Measurements from ENCODE around the gene PTPN14. TPM values are rescaled to one million over a fixed set of nuclear protein-coding genes. Genes with fewer than 3 reads are reported as not detected.

PTPN14 gene
- polyA plus RNA-seq, 1 donor from 2014 or later: 0.07 TPM

DNA sequence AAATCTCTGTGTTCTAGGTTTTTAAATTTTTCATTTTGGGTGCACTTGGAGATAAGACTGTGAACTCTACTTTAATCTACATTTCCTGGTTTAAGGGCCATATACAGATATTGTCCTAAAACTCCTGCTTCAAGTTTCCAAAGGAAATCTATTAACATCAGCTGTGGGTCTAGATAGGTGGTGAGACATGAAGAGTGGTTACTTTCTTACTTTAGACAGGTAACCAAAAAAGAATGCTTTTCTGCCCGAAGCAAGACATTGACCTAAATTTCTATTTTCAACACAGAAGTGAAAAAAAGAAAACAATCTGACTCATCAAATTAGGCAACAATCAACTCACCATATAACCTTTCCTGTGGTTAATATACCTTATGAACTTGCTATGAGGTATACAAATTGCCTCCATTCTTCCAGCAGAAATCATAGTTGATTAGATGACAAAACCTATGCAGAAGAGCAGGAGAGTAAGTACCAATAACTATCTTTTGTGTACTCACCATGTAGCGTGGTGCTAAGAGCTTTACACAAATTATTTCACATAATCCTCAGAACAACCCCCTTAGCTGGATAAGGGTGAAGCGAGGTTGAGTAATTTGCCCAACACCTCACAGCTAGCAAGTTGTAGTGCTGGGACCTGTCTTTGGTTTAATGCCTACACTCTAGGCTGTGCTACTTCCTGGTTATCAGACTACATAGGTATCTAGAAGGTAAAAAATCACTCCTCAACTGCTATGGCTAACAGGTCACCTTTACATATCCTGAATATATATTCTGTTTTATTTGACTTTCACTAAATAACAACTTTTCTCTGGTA lies 23.4 kb upstream of the PTPN14 start:
- Histone ChIP-seq H3F3A (ENCODE audit: insufficient read depth, low read length, poor library complexity, severe bottlenecking) (no peaks in the 10 kb centered on the region), H3K9ac (ENCODE audit: low read length) (no peak overlapping the region), H3K4me2 (ENCODE audit: low read length) (no peak overlapping the region)

DNA sequence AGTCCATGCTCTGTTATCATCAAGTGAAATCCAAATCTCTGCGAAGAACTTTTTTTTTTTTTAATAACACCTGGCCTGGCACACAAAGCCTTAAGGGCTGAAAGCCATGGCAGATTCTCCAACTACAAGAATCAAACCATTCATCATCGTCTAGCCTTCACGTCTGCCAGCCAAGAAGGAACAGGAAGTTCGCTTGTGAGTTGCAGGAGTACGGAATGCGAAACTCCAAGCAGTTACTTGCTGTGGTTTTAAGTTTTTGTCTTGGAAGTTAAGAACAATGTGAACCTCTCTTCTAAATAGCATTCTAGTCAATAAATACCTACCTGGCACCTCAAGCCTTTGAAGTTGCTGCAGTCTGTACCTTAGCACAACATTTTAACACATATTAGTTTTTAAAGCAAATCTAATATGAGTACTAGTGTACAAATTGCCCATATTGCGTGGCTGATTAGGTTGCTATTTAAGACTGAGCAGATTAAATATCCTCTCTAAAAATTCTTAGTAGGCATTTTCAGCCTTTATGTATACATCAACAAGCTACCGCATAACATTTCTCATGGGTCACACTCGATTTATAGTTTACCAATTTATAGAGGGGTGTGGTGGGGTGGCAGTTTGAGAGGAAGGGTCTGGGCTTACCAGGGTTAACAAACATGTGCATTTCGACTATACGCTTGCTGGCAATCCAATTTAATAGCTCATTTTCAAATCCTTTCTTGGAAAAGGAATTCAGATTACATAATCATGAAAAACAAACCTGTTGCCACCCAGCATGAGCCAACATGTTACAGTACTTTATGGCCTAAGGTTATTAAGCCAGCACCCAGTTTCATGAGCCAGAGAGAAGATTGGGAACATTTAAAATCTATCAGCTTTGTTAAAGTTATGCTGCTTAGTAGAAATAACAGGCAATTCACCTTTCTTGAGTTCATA lies 22.2 kb upstream of the PTPN14 start:
- no peaks in the 10 kb centered on the region for H3K79me2 ChIP-seq (replicated peaks; ENCODE audit: insufficient read depth, low read length)
- no peaks in the 10 kb centered on the region for H3K27me3 ChIP-seq (ENCODE audit: insufficient read depth, low read depth, low read length)
- H3K9ac ChIP-seq (ENCODE audit: low read length): no peak overlapping the region
- H3K4me2 ChIP-seq (ENCODE audit: low read length): no peak overlapping the region
- H3K27ac ChIP-seq (ENCODE audit: low read length): no peak overlapping the region
- peaks cover 3% of the 10 kb centered on the region for H3K9me3 ChIP-seq (ENCODE audit: low read length)
- no peaks in the 10 kb centered on the region for H4K20me1 ChIP-seq (ENCODE audit: insufficient read depth)
- no peak for TF ChIP-seq TAF1 (IDR thresholded peaks at IDR 0.05; ENCODE audit: low read depth)
- no peak for TF ChIP-seq MXI1 (conservative IDR thresholded peaks at IDR 0.05; ENCODE audit: poor library complexity, severe bottlenecking)
- TF ChIP-seq EP300 (conservative IDR thresholded peaks at IDR 0.05; ENCODE audit: poor library complexity, severe bottlenecking): no peak
- TF ChIP-seq, protein P1, sequence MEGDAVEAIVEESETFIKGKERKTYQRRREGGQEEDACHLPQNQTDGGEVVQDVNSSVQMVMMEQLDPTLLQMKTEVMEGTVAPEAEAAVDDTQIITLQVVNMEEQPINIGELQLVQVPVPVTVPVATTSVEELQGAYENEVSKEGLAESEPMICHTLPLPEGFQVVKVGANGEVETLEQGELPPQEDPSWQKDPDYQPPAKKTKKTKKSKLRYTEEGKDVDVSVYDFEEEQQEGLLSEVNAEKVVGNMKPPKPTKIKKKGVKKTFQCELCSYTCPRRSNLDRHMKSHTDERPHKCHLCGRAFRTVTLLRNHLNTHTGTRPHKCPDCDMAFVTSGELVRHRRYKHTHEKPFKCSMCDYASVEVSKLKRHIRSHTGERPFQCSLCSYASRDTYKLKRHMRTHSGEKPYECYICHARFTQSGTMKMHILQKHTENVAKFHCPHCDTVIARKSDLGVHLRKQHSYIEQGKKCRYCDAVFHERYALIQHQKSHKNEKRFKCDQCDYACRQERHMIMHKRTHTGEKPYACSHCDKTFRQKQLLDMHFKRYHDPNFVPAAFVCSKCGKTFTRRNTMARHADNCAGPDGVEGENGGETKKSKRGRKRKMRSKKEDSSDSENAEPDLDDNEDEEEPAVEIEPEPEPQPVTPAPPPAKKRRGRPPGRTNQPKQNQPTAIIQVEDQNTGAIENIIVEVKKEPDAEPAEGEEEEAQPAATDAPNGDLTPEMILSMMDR (IDR thresholded peaks at IDR 0.05; ENCODE audit: poor library complexity, severe bottlenecking): no peak
- no peaks in the 10 kb centered on the region for H3F3A ChIP-seq (ENCODE audit: insufficient read depth, low read length, poor library complexity, severe bottlenecking)
- no peak overlapping the region for H2AFZ ChIP-seq (ENCODE audit: low read depth, low read length)
- no peaks in the 10 kb centered on the region for H3K9me2 ChIP-seq (ENCODE audit: insufficient read depth, low read length)
- no peaks in the 10 kb centered on the region for H3K36me3 ChIP-seq (ENCODE audit: insufficient read depth, low read length)
- H3K4me3 ChIP-seq (ENCODE audit: low read length): no peak overlapping the region

More for the DNA sequence above, 23.4 kb upstream of the PTPN14 start:
- Histone ChIP-seq H3K79me2 (replicated peaks; ENCODE audit: insufficient read depth, low read length) (no peaks in the 10 kb centered on the region), H4K20me1 (ENCODE audit: insufficient read depth) (no peaks in the 10 kb centered on the region), H3K27ac (ENCODE audit: low read length) (no peak overlapping the region), H3K4me3 (ENCODE audit: low read length) (no peak overlapping the region), H2AFZ (ENCODE audit: low read depth, low read length) (no peak overlapping the region), H3K9me2 (ENCODE audit: insufficient read depth, low read length) (no peaks in the 10 kb centered on the region), H3K27me3 (ENCODE audit: insufficient read depth, low read depth, low read length) (no peaks in the 10 kb centered on the region), H3K9me3 (ENCODE audit: low read length) (peaks cover 3% of the 10 kb centered on the region), H3K36me3 (ENCODE audit: insufficient read depth, low read length) (no peaks in the 10 kb centered on the region)
- TF ChIP-seq EZH2 (IDR thresholded peaks at IDR 0.05; ENCODE audit: borderline replicate concordance, insufficient read depth, low read length, poor library complexity, severe bottlenecking) (no peak), TAF1 (IDR thresholded peaks at IDR 0.05; ENCODE audit: low read depth) (no peak), MXI1 (conservative IDR thresholded peaks at IDR 0.05; ENCODE audit: poor library complexity, severe bottlenecking) (no peak), RAD21 (conservative IDR thresholded peaks at IDR 0.05) (no peak)
- TF ChIP-seq, protein P1 (IDR thresholded peaks at IDR 0.05; ENCODE audit: poor library complexity, severe bottlenecking): no peak
- TF ChIP-seq, protein P2, sequence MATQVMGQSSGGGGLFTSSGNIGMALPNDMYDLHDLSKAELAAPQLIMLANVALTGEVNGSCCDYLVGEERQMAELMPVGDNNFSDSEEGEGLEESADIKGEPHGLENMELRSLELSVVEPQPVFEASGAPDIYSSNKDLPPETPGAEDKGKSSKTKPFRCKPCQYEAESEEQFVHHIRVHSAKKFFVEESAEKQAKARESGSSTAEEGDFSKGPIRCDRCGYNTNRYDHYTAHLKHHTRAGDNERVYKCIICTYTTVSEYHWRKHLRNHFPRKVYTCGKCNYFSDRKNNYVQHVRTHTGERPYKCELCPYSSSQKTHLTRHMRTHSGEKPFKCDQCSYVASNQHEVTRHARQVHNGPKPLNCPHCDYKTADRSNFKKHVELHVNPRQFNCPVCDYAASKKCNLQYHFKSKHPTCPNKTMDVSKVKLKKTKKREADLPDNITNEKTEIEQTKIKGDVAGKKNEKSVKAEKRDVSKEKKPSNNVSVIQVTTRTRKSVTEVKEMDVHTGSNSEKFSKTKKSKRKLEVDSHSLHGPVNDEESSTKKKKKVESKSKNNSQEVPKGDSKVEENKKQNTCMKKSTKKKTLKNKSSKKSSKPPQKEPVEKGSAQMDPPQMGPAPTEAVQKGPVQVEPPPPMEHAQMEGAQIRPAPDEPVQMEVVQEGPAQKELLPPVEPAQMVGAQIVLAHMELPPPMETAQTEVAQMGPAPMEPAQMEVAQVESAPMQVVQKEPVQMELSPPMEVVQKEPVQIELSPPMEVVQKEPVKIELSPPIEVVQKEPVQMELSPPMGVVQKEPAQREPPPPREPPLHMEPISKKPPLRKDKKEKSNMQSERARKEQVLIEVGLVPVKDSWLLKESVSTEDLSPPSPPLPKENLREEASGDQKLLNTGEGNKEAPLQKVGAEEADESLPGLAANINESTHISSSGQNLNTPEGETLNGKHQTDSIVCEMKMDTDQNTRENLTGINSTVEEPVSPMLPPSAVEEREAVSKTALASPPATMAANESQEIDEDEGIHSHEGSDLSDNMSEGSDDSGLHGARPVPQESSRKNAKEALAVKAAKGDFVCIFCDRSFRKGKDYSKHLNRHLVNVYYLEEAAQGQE (IDR thresholded peaks at IDR 0.05; ENCODE audit: borderline replicate concordance): no peak

Data from neural cell (in vitro differentiated cells).